Hair follicle dermal papilla cell (primary cell): ENCODE measurements around the gene SLC17A5. TPM values are rescaled to one million over a fixed set of nuclear protein-coding genes. Genes with fewer than 3 reads are reported as not detected.

Experiments
- small RNA-seq: library from RNA; depleted of rRNA; stranded (forward); fragments of <200 nt; gene quantifications from one replicate; pipeline ENCODE3, GENCODE V24; 2012
- total RNA-seq: library from RNA; depleted of rRNA; stranded (reverse); fragments of >200 nt; gene quantifications from 2 replicates; pipeline ENCODE4 v1.2.3, GENCODE V29; 2012

The SLC17A5 gene
- total RNA-seq = 39.1 and 53.9 TPM in 2 replicates

DNA sequence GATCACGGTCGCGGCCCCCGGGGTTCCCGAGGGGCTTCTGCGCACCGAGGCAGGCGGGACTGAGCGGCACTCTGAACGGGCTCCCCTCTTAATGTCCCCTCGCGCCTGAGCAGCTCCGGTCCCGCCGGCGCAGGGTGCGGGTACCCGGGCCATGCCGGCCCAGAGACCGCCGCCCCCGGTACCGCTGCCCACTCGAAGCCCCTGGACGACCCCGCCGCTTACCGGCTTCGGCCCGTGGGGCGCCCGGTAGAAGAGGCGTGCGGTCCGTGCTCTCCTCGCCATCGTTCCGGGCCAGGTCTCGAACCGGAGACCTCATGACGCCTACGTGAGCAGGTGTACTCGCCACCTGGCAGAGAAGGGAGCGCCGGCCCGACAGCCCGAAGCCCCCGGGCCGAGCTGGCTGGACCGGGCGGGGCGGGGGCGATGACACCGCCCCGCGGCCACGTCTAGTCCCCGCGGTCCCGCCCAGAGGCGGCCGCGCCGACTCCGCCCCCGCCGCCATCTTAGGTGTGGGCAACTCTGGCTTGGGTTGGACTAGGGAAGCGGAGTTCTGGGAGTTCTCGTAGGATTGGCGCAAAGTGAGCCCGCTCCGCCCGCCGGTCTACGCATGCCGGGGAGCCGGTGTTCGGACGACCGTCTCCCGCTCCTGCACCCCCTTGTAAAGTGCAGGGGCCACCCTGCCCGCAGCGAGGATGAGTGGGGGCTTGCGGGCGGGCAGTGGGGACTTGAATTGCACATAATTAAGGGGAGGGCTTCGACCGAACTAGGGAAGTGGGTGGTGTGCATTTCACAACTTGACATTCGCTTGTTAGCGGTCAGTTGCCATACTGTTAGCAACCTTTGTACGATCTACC is at the start of gene SLC17A5:
Gene SLC17A5, minus strand, starts transcription at position 422 of the 854 bp plus-strand sequence. Its CDS starts 106 bp downstream, at position 316.

DNA sequence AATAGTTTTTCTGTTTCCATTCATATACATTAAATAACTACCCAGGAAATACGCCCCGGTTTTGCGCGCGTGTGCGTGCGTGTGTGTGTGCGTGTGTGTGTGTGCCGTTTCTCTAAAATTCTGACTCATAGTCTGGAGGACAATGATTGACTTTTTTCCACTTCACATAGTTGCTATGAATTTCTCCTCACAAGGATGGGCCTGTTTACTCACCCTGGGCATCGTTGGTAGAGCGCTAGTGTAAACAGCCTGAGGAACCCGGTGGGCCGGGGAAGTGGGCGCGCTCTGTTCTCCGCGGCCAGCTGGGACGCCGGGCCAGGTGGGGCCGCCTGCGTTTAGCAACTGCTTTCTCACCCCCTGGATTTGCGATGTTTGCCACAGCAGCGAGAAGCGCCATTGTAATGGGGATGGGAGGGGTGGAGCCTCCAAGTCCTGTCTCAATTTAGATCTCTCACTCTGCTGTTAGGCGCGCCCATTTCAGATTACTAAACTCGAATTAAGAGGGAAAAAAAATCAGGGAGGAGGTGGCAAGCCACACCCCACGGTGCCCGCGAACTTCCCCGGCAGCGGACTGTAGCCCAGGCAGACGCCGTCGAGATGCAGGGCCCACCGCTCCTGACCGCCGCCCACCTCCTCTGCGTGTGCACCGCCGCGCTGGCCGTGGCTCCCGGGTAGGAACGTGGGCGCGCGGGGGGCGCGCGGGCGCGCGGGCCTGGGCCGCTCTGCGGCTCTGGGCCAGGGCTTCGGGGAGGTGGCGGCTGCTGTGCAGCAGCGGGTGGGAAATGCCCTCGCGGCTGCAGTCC is 42.0 kb upstream of the SLC17A5 start, which contains the start of gene CD109:
Gene CD109, plus strand, starts transcription at position 585 of the 803 bp plus-strand sequence. Its CDS starts 13 bp downstream, at position 598.

Small RNA genes within 50 kb of the gene (small RNA-seq; reads per million reads assigned to genes)
- not detected for gene RPS27P15

Other genes starting within 250 kb of the SLC17A5 start
- 6.0 and 7.3 TPM in 2 replicates for gene CGAS, start 201.7 kb downstream of the SLC17A5 start, total RNA-seq
- gene MTO1, start 192.3 kb downstream of the SLC17A5 start, total RNA-seq = 28.9 and 38.9 TPM in 2 replicates
- 16,627 and 17,489 TPM in 2 replicates for gene EEF1A1, start 133.0 kb downstream of the SLC17A5 start, total RNA-seq
- 170 and 206 TPM in 2 replicates for gene CD109, start 42.2 kb upstream of the SLC17A5 start, total RNA-seq